Measurements from ENCODE around the gene CNGB1.
"Not testable (repeated sequence)": the region's sequence is repeated elsewhere in the genome, so short reads cannot be mapped to it uniquely, and the experiment has no call there.

GRCh38 chr16:57895081-57895547, 75.8 kb downstream of the CNGB1 start:
- not testable (repeated sequence) for TF ChIP-seq ZNF274, POLR2AphosphoS5 (IDR thresholded peaks at IDR 0.05; ENCODE audit: low read depth, low read length)
- TF ChIP-seq CTCF (IDR thresholded peaks at IDR 0.05 in 2 of 3, conservative IDR thresholded peaks at IDR 0.05 in 1 of 3; ENCODE audit: borderline replicate concordance in 1 of 3, insufficient read depth in 1 of 3, low read depth in 2 of 3, low read length in 2 of 3), result peak in 1 of 3 experiments; percentile 16; a peak in 2 of 6 replicates

All from HCT116 (cell line).